K562 (cell line): ENCODE results near the gene POMT1. TPM values are rescaled to one million over a fixed set of nuclear protein-coding genes. Genes with fewer than 3 reads are reported as not detected.

ENCODE experiments used
- ATAC-seq: fragments of 200-7000 bp; cut with Tn5 transposase; 3 replicates; pipeline ENCODE4 v1.9.1; 2020; ENCODE audit warnings: moderate library complexity
- BruUV-seq: library from RNA; stranded (reverse); fragments of 400-500 nt; replicated peaks from 2 replicates; lab custom pipeline; 2021; lab: Mats Ljungman, UMichigan
- CTCF ChIA-PET: fragments of 300-600 bp; formaldehyde crosslinking; extraction: SDS; loops from one replicate; lab custom pipeline; 2021; ENCODE audit warnings: low intra/inter-chr PET ratio; lab: Yijun Ruan, JAX
- POLR2A ChIA-PET: fragments of 300-600, 350-650 bp; sonication (Branson Sonifier 250); formaldehyde crosslinking; extraction: SDS; loops from one replicate; lab custom pipeline; 2021; ENCODE audit warnings: antibody characterized with exemption, inconsistent platforms; lab: Yijun Ruan, JAX
- DNase-seq, 4 experiments: peaks; one replicate each; pipeline versions ENCODE4 v3.0.0 to v3.0.0-alpha.2; 2011 to 2018; ENCODE audit warnings: low spot score in 3 of 4, mixed read lengths in 3 of 4; ENCODE audit errors: extremely low read depth in 1 of 4
- FAIRE-seq: peaks from 2 replicates; lab custom pipeline; 2011; peaks lifted over from hg19 to GRCh38; lab: Jason Lieb, UNC
- H2AFZ ChIP-seq: 2 replicates; pipeline ENCODE4 v1.6.0; 2011; ENCODE audit warnings: low read depth, low read length, control low read depth, inconsistent platforms
- H3K27ac ChIP-seq: fragments of 200-600 bp; 3 replicates; pipeline ENCODE4 v1.8.0; 2011; ENCODE audit warnings: low read depth, mild to moderate bottlenecking, control low read depth, inconsistent platforms, low read length, moderate library complexity, mixed read lengths; ENCODE audit errors: extremely low read depth
- H3K27me3 ChIP-seq, 2 experiments: fragments of 300-600 bp in 1 of 2; 2 replicates in 1 of 2; 3 replicates in 1 of 2; pipeline versions ENCODE4 v1.6.0 to v1.8.0; 2011; ENCODE audit warnings: inconsistent platforms in 2 of 2, low read length in 2 of 2, mild to moderate bottlenecking in 1 of 2, mixed read lengths in 1 of 2, moderate library complexity in 1 of 2; ENCODE audit not compliant: control insufficient read depth in 2 of 2, insufficient read depth in 2 of 2
- H3K36me3 ChIP-seq: fragments of 300-600 bp; 3 replicates; pipeline ENCODE4 v1.8.0; 2011; ENCODE audit warnings: mild to moderate bottlenecking, low read length, inconsistent platforms; ENCODE audit not compliant: control insufficient read depth, insufficient read depth
- H3K4me1 ChIP-seq, 2 experiments: fragments of 200-600 bp in 1 of 2; replicated peaks in 1 of 2; 2 replicates in 1 of 2; 3 replicates in 1 of 2; pipeline versions ENCODE4 v1.5.1 to v1.8.0; 2011; ENCODE audit warnings: inconsistent platforms in 2 of 2, low read length in 2 of 2, mild to moderate bottlenecking in 1 of 2, mixed read lengths in 1 of 2, moderate library complexity in 1 of 2; ENCODE audit not compliant: control insufficient read depth in 2 of 2, insufficient read depth in 2 of 2
- H3K4me2 ChIP-seq: 2 replicates; pipeline ENCODE4 v1.6.1; 2011; ENCODE audit warnings: low read length, control low read depth, inconsistent platforms, mixed read lengths; ENCODE audit not compliant: insufficient read depth
- H3K4me3 ChIP-seq: fragments of 200-600 bp; sonication (generic), shearing (Covaris generic); 2 replicates; pipeline ENCODE4 v1.5.1; 2016; ENCODE audit warnings: control low read depth, inconsistent platforms
- H3K79me2 ChIP-seq: fragments of 200-600 bp; 3 replicates; pipeline ENCODE4 v1.8.0; 2011; ENCODE audit warnings: low read length, inconsistent platforms; ENCODE audit not compliant: control insufficient read depth, insufficient read depth
- H3K9ac ChIP-seq, 2 experiments: 2 replicates each; pipeline versions ENCODE4 v1.6.0 to v1.6.1; 2011; ENCODE audit warnings: low read depth in 2 of 2, low read length in 2 of 2, control low read depth in 1 of 2, inconsistent platforms in 1 of 2, mild to moderate bottlenecking in 1 of 2, mixed read lengths in 1 of 2; ENCODE audit not compliant: insufficient read depth in 1 of 2
- H3K9me1 ChIP-seq: one replicate; pipeline ENCODE4 v1.6.0; 2011; ENCODE audit warnings: inconsistent platforms, mild to moderate bottlenecking, low read length, moderate library complexity; ENCODE audit not compliant: control insufficient read depth, insufficient read depth
- H3K9me3 ChIP-seq: replicated peaks from 2 replicates; pipeline ENCODE4 v1.5.1; 2011; ENCODE audit warnings: low read depth, low read length, inconsistent platforms; ENCODE audit not compliant: control insufficient read depth, insufficient read depth
- H4K20me1 ChIP-seq: replicated peaks from 2 replicates; pipeline ENCODE4 v1.6.1; 2011; ENCODE audit warnings: low read length, inconsistent platforms, mixed read lengths; ENCODE audit not compliant: control insufficient read depth, insufficient read depth
- EZH2 ChIP-seq: IDR thresholded peaks from 2 replicates; pipeline ENCODE4 v1.6.1; 2012; ENCODE audit warnings: low read depth, mild to moderate bottlenecking, inconsistent platforms, low read length, borderline replicate concordance
- FOXP4 ChIP-seq: sonication (generic); formaldehyde crosslinking; IDR thresholded peaks from 2 replicates; pipeline ENCODE4 v1.8.0; 2022; ENCODE audit warnings: mild to moderate bottlenecking, missing genetic modification reagents, borderline replicate concordance
- HOXB6 ChIP-seq: fragments of 250-450 bp; sonication (Bioruptor Pico); IDR thresholded peaks from 2 replicates; pipeline ENCODE4 v1.5.1; 2022; ENCODE audit warnings: mild to moderate bottlenecking, borderline replicate concordance
- SIN3B ChIP-seq: fragments of 450-650 bp; IDR thresholded peaks from 2 replicates; pipeline ENCODE4 v1.6.1; 2017; ENCODE audit warnings: low read depth, mild to moderate bottlenecking, moderate library complexity
- ZBTB7A ChIP-seq: IDR thresholded peaks from 2 replicates; pipeline ENCODE4 v1.6.1; 2011; ENCODE audit warnings: low read depth, mild to moderate bottlenecking, low read length, moderate library complexity, borderline replicate concordance; ENCODE audit not compliant: control insufficient read depth
- ZNF232 ChIP-seq: sonication (generic); formaldehyde crosslinking; IDR thresholded peaks from 2 replicates; pipeline ENCODE4 v1.8.0; 2022; ENCODE audit warnings: mild to moderate bottlenecking, missing genetic modification reagents
- ZNF583 ChIP-seq: fragments of 250-450 bp; sonication (Bioruptor Pico); IDR thresholded peaks from 2 replicates; pipeline ENCODE4 v1.4.0; 2020
- whole genome bisulfite sequencing: fragments of 100-300 bp; shearing (Covaris generic); methylation state at CpG from one replicate; pipeline ENCODE4 v1.1.6; 2016; ENCODE audit warnings: low coverage, mixed read lengths; ENCODE audit not compliant: insufficient coverage; ENCODE audit errors: missing lambda C conversion rate; 5-methylcytosine and 5-hydroxymethylcytosine counted together
- in situ Hi-C: fragments of 300-500 bp; cut with MboI; formaldehyde crosslinking; loops from 4 replicates; pipeline ENCODE4 v1.15.0; 2018; ENCODE audit warnings: inconsistent platforms, mixed read lengths
- intact Hi-C: fragments of 100-400 bp; cut with micrococcal nuclease; formaldehyde crosslinking; loops from 2 replicates; pipeline ENCODE4 v1.14.2; 2022
- polyA plus RNA-seq, 8 experiments: library from polyadenylated mRNA; depleted of rRNA in 4 of 8; stranded (reverse) in 5 of 8; unstranded in 3 of 8; fragments of >200 nt; fragmentation: Nextera tagmentation in 2 of 8; fragmentation: Illumina TruSeq in 1 of 8; extraction: Ambion mirVana in 2 of 8; extraction: Trizol in 1 of 8; gene quantifications; 2 replicates each; pipeline versions ENCODE4 v1.2.1 to v1.2.3, GENCODE V29; 2011 to 2014; ENCODE audit warnings: inconsistent platforms in 1 of 8, missing spikeins in 1 of 8
- total RNA-seq, 7 experiments: library from RNA; depleted of rRNA in 6 of 7; stranded (reverse); fragments of >200 nt in 6 of 7; fragmentation: Illumina TruSeq in 2 of 7; extraction: Trizol in 2 of 7; gene quantifications; 2 replicates each; pipeline versions ENCODE4 v1.2.1 to v1.2.3, GENCODE V29; 2011 to 2021; ENCODE audit warnings: low replicate concordance in 1 of 7
- TF ChIP-seq, protein P1 (sequence below): sonication (generic); formaldehyde crosslinking; IDR thresholded peaks from 2 replicates; pipeline ENCODE4 v1.8.1; 2023; ENCODE audit warnings: mild to moderate bottlenecking, missing genetic modification reagents, moderate library complexity
- TF ChIP-seq, protein P2 (sequence below): IDR thresholded peaks from 2 replicates; pipeline ENCODE4 v1.6.1; 2016; ENCODE audit warnings: missing genetic modification characterization, missing compliant biosample characterization

POMT1 gene
- total and polyA plus RNA-seq, 9 of the 15 experiments (the other 6 are each of a cell fraction or from before 2014, with no cell fraction given) = 1.8 to 23.5 (median 14.6) TPM

DNA sequence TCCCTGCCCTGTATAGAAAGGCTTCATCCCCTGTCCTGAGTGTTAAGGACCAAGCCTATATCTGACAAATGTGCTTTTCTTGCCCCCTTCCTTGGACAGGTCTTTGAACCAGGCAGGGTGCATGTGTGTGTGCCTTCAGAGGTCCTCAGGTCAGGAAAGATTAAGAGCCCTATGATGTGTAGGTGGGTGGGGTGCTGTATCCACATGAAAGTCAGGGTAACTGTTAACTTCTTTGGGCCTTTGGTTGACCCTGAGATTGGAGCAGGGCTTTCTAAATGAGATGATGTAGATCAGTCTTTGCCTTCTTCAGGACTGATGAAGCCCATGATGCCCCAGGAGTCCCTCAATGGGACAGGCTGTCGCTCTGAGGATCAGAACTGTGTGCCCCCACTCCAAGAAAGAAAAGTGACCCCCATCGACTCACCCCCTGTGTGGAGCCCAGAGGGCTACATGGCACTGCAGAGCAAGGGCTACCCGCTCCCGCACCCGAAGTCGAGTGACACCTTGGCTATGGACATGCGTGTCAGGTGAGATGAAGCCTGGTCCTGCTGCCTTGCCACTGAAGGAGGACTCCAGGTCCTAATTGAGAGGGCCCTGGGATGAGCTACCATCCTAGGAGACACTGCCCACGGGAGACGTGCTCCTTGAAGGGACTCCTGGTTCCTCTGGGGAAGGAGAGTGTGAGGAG, 29.4 kb upstream of the POMT1 start (continued):
- TF ChIP-seq FOXP4 (CRISPR knock-in tag) = no peak
- no peak for TF ChIP-seq ZBTB7A
- TF ChIP-seq, all 486 proteins: peak for 0

- H4K20me1 ChIP-seq = no peaks in the 10 kb centered on the region
- no peaks in the 10 kb centered on the region for H3K27me3 ChIP-seq
- H3K9me1 ChIP-seq = no peaks in the 10 kb centered on the region
- H3K36me3 ChIP-seq = peaks cover 94% of the 10 kb centered on the region
- ChIA-PET CTCF (no interaction called here), POLR2A (interaction anchor here (1.0 to 1.3 kb wide), 2 partner anchors 27 to 259 kb away, joined by 3 read pairs; no protein-coding TSS in a partner anchor)
- no peaks in the 10 kb centered on the region for H3K79me2 ChIP-seq
- no peak for DNase-seq
- H3K4me1 ChIP-seq = peaks cover 0 to 7% of the 10 kb centered on the region in 2 experiments; a peak in 1 of 5 replicates
- H3K4me3 ChIP-seq = no peak overlapping the region
- 91% methylated on average over 10 of the region's 10 CpGs for WGBS
- H3K9me3 ChIP-seq = no peaks in the 10 kb centered on the region
- H3K27ac ChIP-seq = no peak overlapping the region
- no peak overlapping the region for H3K9ac ChIP-seq
- H2AFZ ChIP-seq = no peak overlapping the region
- H3K4me2 ChIP-seq = no peak overlapping the region
- in situ Hi-C loops = loop anchor here (10.0 to 25.0 kb wide), 2 partner anchors 119 to 762 kb away; no protein-coding TSS in a partner anchor
- no peak for ATAC-seq
- intact Hi-C loops = no loop called here
- BruUV-seq = no TSS peak
- no peak for FAIRE-seq
- TF ChIP-seq SIN3B (no peak), ZNF232 (no peak), EZH2 (no peak), HOXB6 (CRISPR knock-in tag) (no peak), ZNF583 (CRISPR knock-in tag) (no peak)
- TF ChIP-seq, protein P1, sequence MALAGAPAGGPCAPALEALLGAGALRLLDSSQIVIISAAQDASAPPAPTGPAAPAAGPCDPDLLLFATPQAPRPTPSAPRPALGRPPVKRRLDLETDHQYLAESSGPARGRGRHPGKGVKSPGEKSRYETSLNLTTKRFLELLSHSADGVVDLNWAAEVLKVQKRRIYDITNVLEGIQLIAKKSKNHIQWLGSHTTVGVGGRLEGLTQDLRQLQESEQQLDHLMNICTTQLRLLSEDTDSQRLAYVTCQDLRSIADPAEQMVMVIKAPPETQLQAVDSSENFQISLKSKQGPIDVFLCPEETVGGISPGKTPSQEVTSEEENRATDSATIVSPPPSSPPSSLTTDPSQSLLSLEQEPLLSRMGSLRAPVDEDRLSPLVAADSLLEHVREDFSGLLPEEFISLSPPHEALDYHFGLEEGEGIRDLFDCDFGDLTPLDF (CRISPR knock-in tag) = no peak
- TF ChIP-seq, protein P2, sequence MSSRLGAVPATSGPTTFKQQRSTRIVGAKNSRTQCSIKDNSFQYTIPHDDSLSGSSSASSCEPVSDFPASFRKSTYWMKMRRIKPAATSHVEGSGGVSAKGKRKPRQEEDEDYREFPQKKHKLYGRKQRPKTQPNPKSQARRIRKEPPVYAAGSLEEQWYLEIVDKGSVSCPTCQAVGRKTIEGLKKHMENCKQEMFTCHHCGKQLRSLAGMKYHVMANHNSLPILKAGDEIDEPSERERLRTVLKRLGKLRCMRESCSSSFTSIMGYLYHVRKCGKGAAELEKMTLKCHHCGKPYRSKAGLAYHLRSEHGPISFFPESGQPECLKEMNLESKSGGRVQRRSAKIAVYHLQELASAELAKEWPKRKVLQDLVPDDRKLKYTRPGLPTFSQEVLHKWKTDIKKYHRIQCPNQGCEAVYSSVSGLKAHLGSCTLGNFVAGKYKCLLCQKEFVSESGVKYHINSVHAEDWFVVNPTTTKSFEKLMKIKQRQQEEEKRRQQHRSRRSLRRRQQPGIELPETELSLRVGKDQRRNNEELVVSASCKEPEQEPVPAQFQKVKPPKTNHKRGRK = no peak
These were observed 28.8 kb upstream of the POMT1 start for GRCh38 chr9:131473891-131474290.
